Measurements from ENCODE around the gene TMEM108. TPM values are rescaled to one million over a fixed set of nuclear protein-coding genes. Genes with fewer than 3 reads are reported as not detected.

Gene TMEM108
- total RNA-seq, 2 donors from 2014 or later, result not detected

GRCh38 chr3:133211856-133212255 lies 173.7 kb downstream of the TMEM108 start:
- no peak for ATAC-seq
- H3K9me3 Mint-ChIP-seq, result peaks cover 0 to 4% of the 10 kb centered on the region in 2 donors
- DNase-seq (ENCODE audit: low spot score in 2 of 2), result no peak
- H3K36me3 Mint-ChIP-seq, result no peaks in the 10 kb centered on the region
- H3K27ac Mint-ChIP-seq, result no peak overlapping the region

- Mint-ChIP-seq H3K36me3 (no peaks in the 10 kb centered on the region), H3K27ac (no peak overlapping the region), H3K9me3 (peaks cover 0 to 11% of the 10 kb centered on the region in 2 donors)
- no peak for DNase-seq (ENCODE audit: low spot score in 2 of 2)
- no peak for ATAC-seq
Observed at GRCh38 chr3:133213937-133214336, 175.7 kb downstream of the TMEM108 start.

- ATAC-seq (no peak), DNase-seq (ENCODE audit: low spot score in 2 of 2) (no peak)
- Mint-ChIP-seq H3K36me3 (peaks cover 0 to 6% of the 10 kb centered on the region in 2 donors), H3K27ac (no peak overlapping the region), H3K9me3 (peaks cover 7 to 10% of the 10 kb centered on the region in 2 donors)
Observed at GRCh38 chr3:133227813-133228212, 189.6 kb downstream of the TMEM108 start.

- Mint-ChIP-seq H3K36me3 (no peaks in the 10 kb centered on the region), H3K9me3 (no peaks in the 10 kb centered on the region), H3K27ac (no peak overlapping the region)
- DNase-seq (ENCODE audit: low spot score in 2 of 2) (no peak), ATAC-seq (no peak)
Observed at GRCh38 chr3:133230195-133230594, 192.0 kb downstream of the TMEM108 start.

- no peak for ATAC-seq
- no peaks in the 10 kb centered on the region for H3K9me3 Mint-ChIP-seq
- H3K36me3 Mint-ChIP-seq, result no peaks in the 10 kb centered on the region
- H3K27ac Mint-ChIP-seq, result no peak overlapping the region
- no peak for DNase-seq (ENCODE audit: low spot score in 2 of 2)
Observed at GRCh38 chr3:133236901-133237300, 198.7 kb downstream of the TMEM108 start.

GRCh38 chr3:133237380-133237779 lies 199.2 kb downstream of the TMEM108 start:
- H3K27ac Mint-ChIP-seq, result no peak overlapping the region
- ATAC-seq, result no peak
- DNase-seq (ENCODE audit: low spot score in 2 of 2), result no peak
- H3K36me3 Mint-ChIP-seq, result no peaks in the 10 kb centered on the region
- no peaks in the 10 kb centered on the region for H3K9me3 Mint-ChIP-seq

GRCh38 chr3:133238015-133238414 lies 199.8 kb downstream of the TMEM108 start:
- ATAC-seq (no peak), DNase-seq (ENCODE audit: low spot score in 2 of 2) (no peak)
- no peak overlapping the region for H3K27ac Mint-ChIP-seq
- H3K36me3 Mint-ChIP-seq, result no peaks in the 10 kb centered on the region
- no peaks in the 10 kb centered on the region for H3K9me3 Mint-ChIP-seq

GRCh38 chr3:133246119-133246518 lies 207.9 kb downstream of the TMEM108 start:
- Mint-ChIP-seq H3K36me3 (no peaks in the 10 kb centered on the region), H3K27ac (no peak overlapping the region), H3K9me3 (no peaks in the 10 kb centered on the region)
- DNase-seq (ENCODE audit: low spot score in 2 of 2), result no peak
- no peak for ATAC-seq

GRCh38 chr3:133246773-133247172 lies 208.6 kb downstream of the TMEM108 start:
- Mint-ChIP-seq H3K9me3 (no peaks in the 10 kb centered on the region), H3K27ac (no peak overlapping the region), H3K36me3 (no peaks in the 10 kb centered on the region)
- ATAC-seq (no peak), DNase-seq (ENCODE audit: low spot score in 2 of 2) (no peak)

- DNase-seq (ENCODE audit: low spot score in 2 of 2), result no peak
- H3K27ac Mint-ChIP-seq, result no peak overlapping the region
- ATAC-seq, result no peak
- H3K36me3 Mint-ChIP-seq, result no peaks in the 10 kb centered on the region
- no peaks in the 10 kb centered on the region for H3K9me3 Mint-ChIP-seq
Observed at GRCh38 chr3:133248389-133248788, 210.2 kb downstream of the TMEM108 start.

GRCh38 chr3:133249490-133249889 lies 211.3 kb downstream of the TMEM108 start:
- no peak for ATAC-seq
- Mint-ChIP-seq H3K36me3 (no peaks in the 10 kb centered on the region), H3K9me3 (no peaks in the 10 kb centered on the region), H3K27ac (no peak overlapping the region)
- no peak for DNase-seq (ENCODE audit: low spot score in 2 of 2)

GRCh38 chr3:133254151-133254550 lies 216.0 kb downstream of the TMEM108 start:
- H3K27ac Mint-ChIP-seq, result no peak overlapping the region
- DNase-seq (ENCODE audit: low spot score in 2 of 2) (no peak), ATAC-seq (no peak)
- peaks cover 0 to 5% of the 10 kb centered on the region in 2 donors for H3K9me3 Mint-ChIP-seq
- H3K36me3 Mint-ChIP-seq, result no peaks in the 10 kb centered on the region

- no peak for ATAC-seq
- Mint-ChIP-seq H3K9me3 (peaks cover 0 to 5% of the 10 kb centered on the region in 2 donors), H3K36me3 (no peaks in the 10 kb centered on the region), H3K27ac (no peak overlapping the region)
- DNase-seq (ENCODE audit: low spot score in 2 of 2), result no peak
Observed at GRCh38 chr3:133254716-133255115, 216.5 kb downstream of the TMEM108 start.

- no peaks in the 10 kb centered on the region for H3K36me3 Mint-ChIP-seq
- DNase-seq (ENCODE audit: low spot score in 2 of 2) (no peak), ATAC-seq (peak in 1 of 2 donors; percentile 79)
- peaks cover 0 to 5% of the 10 kb centered on the region in 2 donors for H3K9me3 Mint-ChIP-seq
- H3K27ac Mint-ChIP-seq, result no peak overlapping the region
Observed at GRCh38 chr3:133256787-133257483, 218.7 kb downstream of the TMEM108 start.

GRCh38 chr3:133258358-133258757 lies 220.2 kb downstream of the TMEM108 start:
- ATAC-seq, result no peak
- no peak for DNase-seq (ENCODE audit: low spot score in 2 of 2)
- H3K27ac Mint-ChIP-seq, result no peak overlapping the region
- no peaks in the 10 kb centered on the region for H3K36me3 Mint-ChIP-seq
- peaks cover 0 to 5% of the 10 kb centered on the region in 2 donors for H3K9me3 Mint-ChIP-seq

GRCh38 chr3:133259767-133260166 lies 221.6 kb downstream of the TMEM108 start:
- Mint-ChIP-seq H3K27ac (no peak overlapping the region), H3K36me3 (no peaks in the 10 kb centered on the region), H3K9me3 (peaks cover 0 to 5% of the 10 kb centered on the region in 2 donors)
- ATAC-seq, result no peak
- DNase-seq (ENCODE audit: low spot score in 2 of 2), result no peak

GRCh38 chr3:133262333-133262732 lies 224.1 kb downstream of the TMEM108 start:
- no peak for ATAC-seq
- Mint-ChIP-seq H3K9me3 (no peaks in the 10 kb centered on the region), H3K27ac (no peak overlapping the region), H3K36me3 (no peaks in the 10 kb centered on the region)
- no peak for DNase-seq (ENCODE audit: low spot score in 2 of 2)

- Mint-ChIP-seq H3K9me3 (no peaks in the 10 kb centered on the region), H3K36me3 (no peaks in the 10 kb centered on the region), H3K27ac (no peak overlapping the region)
- no peak for DNase-seq (ENCODE audit: low spot score in 2 of 2)
- no peak for ATAC-seq
Observed at GRCh38 chr3:133264920-133265319, 226.7 kb downstream of the TMEM108 start.

Measured in activated naive CD4-positive, alpha-beta T cell treated with anti-CD3 and anti-CD28 coated beads, Interleukin-2, amount 50 U/mL, for 72 hours (primary cell).